MM.1S (cell line): ENCODE results near the gene ZNF23.

ENCODE experiments used
- DNase-seq: peaks from one replicate; pipeline ENCODE4 v3.0.0-alpha.2; 2015
- H2AFZ ChIP-seq: fragments of 300-600 bp; sonication (generic); 2 replicates; pipeline ENCODE4 v1.6.0; 2016; ENCODE audit warnings: antibody characterized with exemption, low read length
- H3F3A ChIP-seq: fragments of 300-600 bp; sonication (generic); 2 replicates; pipeline ENCODE4 v1.6.1; 2016; ENCODE audit warnings: mild to moderate bottlenecking, antibody characterized with exemption, low read length, moderate library complexity, mixed read lengths; ENCODE audit not compliant: insufficient read depth
- H3K27ac ChIP-seq: fragments of 300-600 bp; sonication (generic); 2 replicates; pipeline ENCODE4 v1.5.1; 2016; ENCODE audit warnings: mild to moderate bottlenecking, low read length
- H3K27me3 ChIP-seq: fragments of 300-600 bp; sonication (generic); replicated peaks from 2 replicates; pipeline ENCODE4 v1.6.0; 2016; ENCODE audit warnings: low read length; ENCODE audit not compliant: insufficient read depth
- H3K36me3 ChIP-seq: fragments of 300-600 bp; sonication (generic); replicated peaks from 2 replicates; pipeline ENCODE4 v1.6.1; 2016; ENCODE audit warnings: mild to moderate bottlenecking, low read length, mixed read lengths; ENCODE audit not compliant: insufficient read depth
- H3K4me1 ChIP-seq: fragments of 300-600 bp; sonication (generic); 2 replicates; pipeline ENCODE4 v1.6.1; 2016; ENCODE audit warnings: low read length, mixed read lengths
- H3K4me2 ChIP-seq: fragments of 300-600 bp; sonication (generic); 2 replicates; pipeline ENCODE4 v1.6.0; 2016; ENCODE audit warnings: low read depth, low read length
- H3K4me3 ChIP-seq: fragments of 300-600 bp; sonication (generic); 2 replicates; pipeline ENCODE4 v1.5.1; 2016; ENCODE audit warnings: low read length, mixed read lengths
- H3K79me2 ChIP-seq: fragments of 300-600 bp; sonication (generic); 2 replicates; pipeline ENCODE4 v1.6.1; 2016; ENCODE audit warnings: mixed run types, low read length, mixed read lengths
- H3K9ac ChIP-seq: fragments of 300-600 bp; sonication (generic); 2 replicates; pipeline ENCODE4 v1.6.1; 2016; ENCODE audit warnings: low read length, mixed read lengths
- H3K9me2 ChIP-seq: fragments of 300-600 bp; sonication (generic); replicated peaks from 2 replicates; pipeline ENCODE4 v1.6.1; 2016; ENCODE audit warnings: mild to moderate bottlenecking, low read length, mixed read lengths; ENCODE audit not compliant: insufficient read depth
- H3K9me3 ChIP-seq: fragments of 300-600 bp; sonication (generic); replicated peaks from 2 replicates; pipeline ENCODE4 v1.6.1; 2016; ENCODE audit warnings: mild to moderate bottlenecking, low read length, mixed read lengths; ENCODE audit not compliant: insufficient read depth
- H4K20me1 ChIP-seq: fragments of 300-600 bp; sonication (generic); 2 replicates; pipeline ENCODE4 v1.6.1; 2016; ENCODE audit warnings: mild to moderate bottlenecking, low read length, moderate library complexity, mixed read lengths; ENCODE audit not compliant: insufficient read depth
- EZH2 ChIP-seq: fragments of 300-600 bp; sonication (generic); optimal IDR thresholded peaks from 2 replicates; pipeline ENCODE3; 2017; ENCODE audit warnings: low read depth, mild to moderate bottlenecking, antibody characterized with exemption, low read length, mixed read lengths
- EZH2phosphoT487 ChIP-seq: fragments of 300-600 bp; sonication (generic); IDR thresholded peaks from 2 replicates; pipeline ENCODE4 v1.6.1; 2018; ENCODE audit warnings: antibody characterized with exemption, low read length
- TF ChIP-seq, protein P1 (sequence below): fragments of 300-600 bp; sonication (generic); IDR thresholded peaks from 2 replicates; pipeline ENCODE4 v1.5.1; 2016; ENCODE audit warnings: antibody characterized with exemption, low read length, mixed read lengths

The ZNF23 gene

DNA sequence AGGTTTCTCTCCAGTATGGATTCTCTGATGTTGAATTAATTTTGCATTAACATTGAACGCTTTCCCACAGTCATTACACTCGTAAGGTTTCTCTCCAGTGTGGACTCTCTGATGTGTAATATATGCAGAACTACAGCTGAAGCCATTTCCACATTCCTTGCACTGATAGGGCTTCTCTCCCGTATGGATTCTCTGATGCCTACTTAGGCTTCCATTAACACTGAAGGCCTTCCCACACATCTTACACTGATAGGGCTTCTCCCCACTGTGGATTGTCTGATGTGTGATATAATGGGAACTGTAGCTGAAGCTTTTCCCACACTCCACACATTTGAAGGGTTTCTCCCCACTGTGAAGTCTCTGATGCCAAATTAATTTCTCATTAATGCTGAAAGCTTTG lies 13.0 kb downstream of the ZNF23 start:
- no peaks in the 10 kb centered on the region; the same call in 1 of the 2 replicates for H3K9me3 ChIP-seq
- no peak for DNase-seq
- H3K79me2 ChIP-seq, result no peaks in the 10 kb centered on the region
- no peak overlapping the region for H3K27ac ChIP-seq
- H3K4me1 ChIP-seq, result no peaks in the 10 kb centered on the region
- no peaks in the 10 kb centered on the region for H3F3A ChIP-seq
- peaks cover 18% of the 10 kb centered on the region for H3K36me3 ChIP-seq
- H2AFZ ChIP-seq, result no peak overlapping the region
- TF ChIP-seq, protein P1, sequence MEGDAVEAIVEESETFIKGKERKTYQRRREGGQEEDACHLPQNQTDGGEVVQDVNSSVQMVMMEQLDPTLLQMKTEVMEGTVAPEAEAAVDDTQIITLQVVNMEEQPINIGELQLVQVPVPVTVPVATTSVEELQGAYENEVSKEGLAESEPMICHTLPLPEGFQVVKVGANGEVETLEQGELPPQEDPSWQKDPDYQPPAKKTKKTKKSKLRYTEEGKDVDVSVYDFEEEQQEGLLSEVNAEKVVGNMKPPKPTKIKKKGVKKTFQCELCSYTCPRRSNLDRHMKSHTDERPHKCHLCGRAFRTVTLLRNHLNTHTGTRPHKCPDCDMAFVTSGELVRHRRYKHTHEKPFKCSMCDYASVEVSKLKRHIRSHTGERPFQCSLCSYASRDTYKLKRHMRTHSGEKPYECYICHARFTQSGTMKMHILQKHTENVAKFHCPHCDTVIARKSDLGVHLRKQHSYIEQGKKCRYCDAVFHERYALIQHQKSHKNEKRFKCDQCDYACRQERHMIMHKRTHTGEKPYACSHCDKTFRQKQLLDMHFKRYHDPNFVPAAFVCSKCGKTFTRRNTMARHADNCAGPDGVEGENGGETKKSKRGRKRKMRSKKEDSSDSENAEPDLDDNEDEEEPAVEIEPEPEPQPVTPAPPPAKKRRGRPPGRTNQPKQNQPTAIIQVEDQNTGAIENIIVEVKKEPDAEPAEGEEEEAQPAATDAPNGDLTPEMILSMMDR, result no peak
- TF ChIP-seq EZH2phosphoT487 (no peak), EZH2 (no peak)
- no peaks in the 10 kb centered on the region for H3K27me3 ChIP-seq
- H3K4me2 ChIP-seq, result no peak overlapping the region
- no peaks in the 10 kb centered on the region for H4K20me1 ChIP-seq
- no peak overlapping the region for H3K4me3 ChIP-seq
- no peaks in the 10 kb centered on the region for H3K9me2 ChIP-seq
- no peak overlapping the region for H3K9ac ChIP-seq

GRCh38 chr16:71448274-71448866 lies 13.7 kb downstream of the ZNF23 start:
- Histone ChIP-seq H4K20me1 (no peaks in the 10 kb centered on the region), H3K36me3 (peaks cover 18% of the 10 kb centered on the region), H2AFZ (no peak overlapping the region), H3K79me2 (no peaks in the 10 kb centered on the region), H3K4me1 (no peaks in the 10 kb centered on the region), H3K4me3 (no peak overlapping the region), H3K9me2 (no peaks in the 10 kb centered on the region), H3K27me3 (no peaks in the 10 kb centered on the region), H3K4me2 (no peak overlapping the region), H3K9ac (no peak overlapping the region), H3K27ac (no peak overlapping the region), H3K9me3 (no peaks in the 10 kb centered on the region; the same call in 1 of the 2 replicates), H3F3A (no peaks in the 10 kb centered on the region)
- DNase-seq, result no peak
- TF ChIP-seq EZH2, result no peak
- no peak for TF ChIP-seq EZH2phosphoT487
- TF ChIP-seq, protein P1, result no peak

DNA sequence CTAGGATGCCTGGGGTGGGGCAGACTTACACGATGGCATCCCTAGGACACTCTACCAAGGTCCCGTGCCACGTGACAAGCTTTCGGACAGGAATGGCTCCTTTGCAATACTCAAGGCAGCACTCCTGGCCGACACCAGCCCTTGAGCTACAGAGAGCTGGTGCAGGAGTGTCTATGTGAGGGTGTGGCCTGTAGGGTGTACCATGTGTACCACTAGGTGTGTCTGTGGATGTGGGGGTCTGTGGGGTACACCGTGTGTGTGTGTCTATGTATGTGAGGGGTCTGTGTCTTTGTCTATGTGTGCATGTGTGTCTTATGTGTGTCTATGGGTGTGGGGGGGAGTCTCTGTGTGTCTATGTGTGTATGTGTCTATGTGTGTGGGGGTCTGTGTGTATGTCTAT lies 18.3 kb downstream of the ZNF23 start:
- H4K20me1 ChIP-seq, result no peaks in the 10 kb centered on the region
- H3K9me2 ChIP-seq, result no peaks in the 10 kb centered on the region
- H3K27me3 ChIP-seq, result peaks cover 15% of the 10 kb centered on the region; the same call in 1 of the 2 replicates
- H3K79me2 ChIP-seq, result no peaks in the 10 kb centered on the region
- H3K9me3 ChIP-seq, result no peaks in the 10 kb centered on the region
- no peak overlapping the region for H3K4me2 ChIP-seq
- H3F3A ChIP-seq, result no peaks in the 10 kb centered on the region
- H3K36me3 ChIP-seq, result peaks cover 7% of the 10 kb centered on the region
- no peak overlapping the region for H2AFZ ChIP-seq
- H3K4me1 ChIP-seq, result no peaks in the 10 kb centered on the region
- H3K27ac ChIP-seq, result no peak overlapping the region
- no peak overlapping the region for H3K9ac ChIP-seq
- no peak overlapping the region for H3K4me3 ChIP-seq
- no peak for DNase-seq
- TF ChIP-seq EZH2 (no peak), EZH2phosphoT487 (no peak)
- TF ChIP-seq, protein P1, result no peak
